ENCODE results near the gene PIAS4.
A peak's percentile ranks its signal among the peaks of the same experiment; 100 is the strongest.

Gene PIAS4

DNA sequence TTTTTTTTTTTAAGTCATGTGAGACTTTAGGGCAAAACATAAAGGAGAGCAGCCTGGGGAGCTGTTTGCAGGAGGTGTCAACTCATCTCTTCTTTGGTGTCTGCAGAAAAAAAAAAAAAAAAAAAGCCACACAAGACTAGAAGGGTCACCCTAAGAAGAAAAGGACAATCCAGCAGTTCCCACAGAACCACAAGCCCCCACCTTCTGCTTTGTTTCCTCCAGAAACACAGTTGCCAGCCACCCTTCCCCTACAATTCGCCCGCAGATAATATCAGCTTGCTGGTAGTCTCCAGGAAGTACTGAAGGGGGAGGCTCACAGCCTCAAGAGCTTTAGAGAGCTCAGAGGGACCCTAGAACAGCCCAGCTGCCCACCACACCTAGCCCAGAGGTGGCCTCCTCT lies 81.4 kb downstream of the PIAS4 start:
- Histone ChIP-seq H3K36me3 (ENCODE audit: control insufficient read depth in 2 of 2, insufficient read depth in 1 of 2, low read length in 2 of 2) (peaks cover 0 to 39% of the 10 kb centered on the region in 2 experiments; a peak in 2 of 3 replicates), H3K4me1 (ENCODE audit: control insufficient read depth, insufficient read depth, low read length) (no peaks in the 10 kb centered on the region; the same call in 1 of the 2 replicates), H3K9me3 (ENCODE audit: control insufficient read depth, insufficient read depth, low read depth, low read length) (no peaks in the 10 kb centered on the region), H3K4me3 (ENCODE audit: low read depth, low read length) (no peak overlapping the region), H3K27ac (ENCODE audit: extremely low read depth, low read depth, low read length) (no peak overlapping the region)
- TF ChIP-seq ZNF138 (tag by site-specific recombination; IDR thresholded peaks at IDR 0.05; ENCODE audit: borderline replicate concordance), result no peak
- TF ChIP-seq, protein P1, sequence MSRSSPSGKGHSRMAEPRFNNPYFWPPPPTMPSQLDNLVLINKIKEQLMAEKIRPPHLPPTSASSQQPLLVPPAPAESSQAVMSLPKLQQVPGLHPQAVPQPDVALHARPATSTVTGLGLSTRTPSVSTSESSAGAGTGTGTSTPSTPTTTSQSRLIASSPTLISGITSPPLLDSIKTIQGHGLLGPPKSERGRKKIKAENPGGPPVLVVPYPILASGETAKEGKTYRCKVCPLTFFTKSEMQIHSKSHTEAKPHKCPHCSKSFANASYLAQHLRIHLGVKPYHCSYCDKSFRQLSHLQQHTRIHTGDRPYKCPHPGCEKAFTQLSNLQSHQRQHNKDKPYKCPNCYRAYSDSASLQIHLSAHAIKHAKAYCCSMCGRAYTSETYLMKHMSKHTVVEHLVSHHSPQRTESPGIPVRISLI (tag by site-specific recombination; IDR thresholded peaks at IDR 0.05), result 0 out of 2 replicates have a peak, but pooled peaks have one; percentile 9
- ChIA-PET CTCF (no interaction called here), POLR2A (interaction anchor here (0.6 kb wide), 1 partner anchor 287 kb away, joined by 3 read pairs; no protein-coding TSS in a partner anchor)

Data from HEK293 (cell line).